WI38 (cell line): ENCODE data around the gene IMMP2L.

Source experiments
- H3K4me3 ChIP-seq: 2 replicates; pipeline ENCODE4 v1.5.1; 2011; ENCODE audit warnings: low read depth, mild to moderate bottlenecking, control low read depth, low read length
- CTCF ChIP-seq: IDR thresholded peaks from 2 replicates; pipeline ENCODE4 v1.5.1; 2012; ENCODE audit warnings: low read depth, mild to moderate bottlenecking, control low read depth, low read length

The IMMP2L gene

GRCh38 chr7:111063166-111063565 is 499.1 kb downstream of the IMMP2L start:
- H3K4me3 ChIP-seq = no peak overlapping the region
- no peak for TF ChIP-seq CTCF

GRCh38 chr7:111059833-111060232 is 502.5 kb downstream of the IMMP2L start:
- H3K4me3 ChIP-seq = no peak overlapping the region
- TF ChIP-seq CTCF = no peak

GRCh38 chr7:111057066-111057465 is 505.2 kb downstream of the IMMP2L start:
- no peak for TF ChIP-seq CTCF
- H3K4me3 ChIP-seq = no peak overlapping the region

GRCh38 chr7:111056371-111056770 is 505.9 kb downstream of the IMMP2L start:
- no peak overlapping the region for H3K4me3 ChIP-seq
- no peak for TF ChIP-seq CTCF

GRCh38 chr7:111053035-111053434 is 509.3 kb downstream of the IMMP2L start:
- no peak overlapping the region for H3K4me3 ChIP-seq
- no peak for TF ChIP-seq CTCF

- H3K4me3 ChIP-seq = no peak overlapping the region
- no peak for TF ChIP-seq CTCF
These were observed 510.5 kb downstream of the IMMP2L start for GRCh38 chr7:111051832-111052231.

GRCh38 chr7:111050875-111051416 is 511.3 kb downstream of the IMMP2L start:
- TF ChIP-seq CTCF = no peak
- no peak overlapping the region for H3K4me3 ChIP-seq
